ENCODE results near the gene TRABD2B.

Gene TRABD2B

GRCh38 chr1:47935856-47936255, 61.3 kb downstream of the TRABD2B start:
- DNase-seq (ENCODE audit: low read depth in 2 of 2): no peak

- DNase-seq (ENCODE audit: low read depth in 2 of 2): no peak
These were observed 62.0 kb downstream of the TRABD2B start for GRCh38 chr1:47935163-47935562.

- DNase-seq (ENCODE audit: low read depth in 2 of 2): no peak
These were observed 62.9 kb downstream of the TRABD2B start for GRCh38 chr1:47934243-47934805.

- no peak for DNase-seq (ENCODE audit: low read depth in 2 of 2)
These were observed 64.4 kb downstream of the TRABD2B start for GRCh38 chr1:47932743-47933142.

- no peak for DNase-seq (ENCODE audit: low read depth in 2 of 2)
These were observed 65.8 kb downstream of the TRABD2B start for GRCh38 chr1:47931395-47931794.

DNA sequence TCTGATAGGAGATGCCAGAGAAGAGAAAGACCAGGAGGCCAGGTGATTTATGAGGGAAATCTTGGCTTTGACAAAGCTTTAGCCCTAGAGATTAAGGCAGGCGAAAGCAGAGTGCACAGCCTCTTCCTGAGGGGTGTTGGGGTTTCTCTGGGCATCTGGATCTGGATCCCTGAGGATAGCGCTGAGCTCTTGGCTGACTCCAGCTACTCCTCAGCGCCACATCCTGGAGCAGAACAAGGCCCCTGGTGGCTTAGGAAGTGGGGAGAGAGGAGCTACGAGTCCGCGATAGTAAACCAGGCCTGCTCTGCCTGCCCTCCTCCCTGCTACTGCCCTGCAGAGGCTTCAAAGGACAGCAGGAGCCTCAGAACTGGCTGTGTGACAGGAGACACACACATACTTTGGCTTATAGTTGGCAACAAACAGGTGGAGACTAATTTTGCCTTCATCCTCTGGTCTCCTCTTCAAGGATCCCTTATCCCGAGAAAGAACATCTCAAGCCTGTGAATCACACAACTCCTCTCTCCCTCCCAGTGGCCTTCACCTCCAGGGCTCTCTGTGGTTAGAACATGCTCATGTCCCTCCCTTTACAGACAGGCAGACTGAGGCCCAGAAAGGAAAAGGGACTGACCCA, 66.9 kb downstream of the TRABD2B start:
- no peak for DNase-seq (ENCODE audit: low read depth in 2 of 2)

- no peak for DNase-seq (ENCODE audit: low read depth in 2 of 2)
These were observed 70.0 kb downstream of the TRABD2B start for GRCh38 chr1:47927165-47927564.

DNA sequence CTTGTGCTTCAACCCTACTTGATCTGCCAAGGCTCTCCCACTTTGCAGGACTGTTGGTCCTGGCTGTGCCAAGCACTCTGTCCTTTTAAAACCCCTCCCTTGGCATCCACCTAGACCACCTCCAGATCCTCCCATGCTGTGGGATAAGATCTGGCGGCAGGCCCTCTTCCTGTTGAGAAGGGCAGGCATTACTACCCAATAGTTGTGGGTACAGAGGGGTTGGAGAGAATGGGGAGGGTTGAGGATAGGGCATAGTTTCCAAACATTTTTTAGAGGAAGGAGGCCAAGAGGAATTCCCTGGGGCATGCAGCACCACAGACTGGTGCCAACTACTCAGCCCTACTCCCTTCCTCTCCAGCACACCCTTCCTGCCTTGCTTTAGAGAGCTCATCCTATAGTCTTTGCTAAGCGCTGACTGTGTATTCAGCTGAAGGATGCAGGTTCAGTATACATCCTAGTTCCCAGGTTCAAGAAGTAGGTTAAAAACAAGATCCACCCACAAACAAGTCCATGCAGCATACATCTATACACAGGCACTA, 70.7 kb downstream of the TRABD2B start:
- DNase-seq (ENCODE audit: low read depth in 2 of 2): no peak

DNA sequence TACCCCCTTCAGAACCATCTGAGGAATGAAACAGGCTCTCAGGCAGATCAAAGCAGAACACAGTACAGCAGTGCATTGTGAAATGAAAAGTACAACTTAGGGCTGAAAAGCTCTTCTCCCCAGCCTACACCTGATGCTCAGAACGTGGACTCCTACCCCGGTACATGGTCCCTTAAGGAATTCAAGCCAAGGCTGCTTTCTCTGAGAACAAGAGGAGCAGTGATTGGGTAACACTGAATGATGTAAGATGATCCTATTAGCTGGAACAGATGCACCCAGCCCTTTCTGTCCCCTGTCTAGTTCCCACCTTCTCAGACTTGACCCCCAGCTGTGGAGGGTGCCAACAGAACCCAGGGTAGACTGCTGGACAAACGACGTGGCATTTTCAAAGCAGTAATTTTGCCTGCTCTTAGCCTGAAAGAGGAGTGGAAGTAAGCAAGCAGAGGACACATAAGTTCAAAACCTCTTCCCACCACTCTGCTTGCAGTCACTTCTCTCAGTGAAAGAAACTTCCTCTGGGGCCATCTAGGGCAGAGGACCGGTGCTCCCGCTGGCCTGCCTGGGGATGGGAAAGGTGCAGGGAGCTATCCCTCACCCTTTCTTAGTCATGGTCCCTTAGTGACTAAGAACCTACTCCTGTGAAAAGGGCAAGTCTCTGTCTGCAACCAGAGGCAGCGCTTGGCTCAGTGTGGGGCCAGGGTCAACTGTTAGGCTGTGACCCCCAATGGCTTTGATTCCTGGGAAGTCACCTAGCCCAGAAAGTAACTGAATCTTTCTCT, 72.7 kb downstream of the TRABD2B start:
- no peak for DNase-seq (ENCODE audit: low read depth in 2 of 2)

DNA sequence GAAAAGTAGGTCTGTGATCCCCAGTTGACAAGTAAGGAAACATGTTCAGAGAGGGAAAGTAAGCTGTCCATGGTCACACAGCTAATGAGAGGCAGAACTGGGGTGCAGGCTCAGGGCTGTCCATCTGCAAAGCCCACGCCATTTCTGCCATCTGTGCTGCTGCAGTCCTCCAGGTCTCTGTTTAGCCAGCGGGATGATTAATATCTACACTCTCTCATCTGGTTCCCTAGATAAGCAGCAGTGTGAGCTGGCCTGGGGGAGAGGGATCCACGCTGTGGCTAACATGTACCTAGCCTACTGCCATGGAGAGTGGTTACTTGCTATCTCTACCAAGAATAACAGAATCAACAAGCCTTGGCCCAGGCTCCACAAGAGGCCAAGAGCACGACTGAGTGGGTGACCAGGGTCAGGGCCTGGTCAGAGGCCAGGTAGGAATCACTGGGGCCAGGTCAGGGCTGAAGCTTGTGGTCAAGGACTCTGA, 75.2 kb downstream of the TRABD2B start:
- DNase-seq (ENCODE audit: low read depth in 2 of 2): no peak

DNA sequence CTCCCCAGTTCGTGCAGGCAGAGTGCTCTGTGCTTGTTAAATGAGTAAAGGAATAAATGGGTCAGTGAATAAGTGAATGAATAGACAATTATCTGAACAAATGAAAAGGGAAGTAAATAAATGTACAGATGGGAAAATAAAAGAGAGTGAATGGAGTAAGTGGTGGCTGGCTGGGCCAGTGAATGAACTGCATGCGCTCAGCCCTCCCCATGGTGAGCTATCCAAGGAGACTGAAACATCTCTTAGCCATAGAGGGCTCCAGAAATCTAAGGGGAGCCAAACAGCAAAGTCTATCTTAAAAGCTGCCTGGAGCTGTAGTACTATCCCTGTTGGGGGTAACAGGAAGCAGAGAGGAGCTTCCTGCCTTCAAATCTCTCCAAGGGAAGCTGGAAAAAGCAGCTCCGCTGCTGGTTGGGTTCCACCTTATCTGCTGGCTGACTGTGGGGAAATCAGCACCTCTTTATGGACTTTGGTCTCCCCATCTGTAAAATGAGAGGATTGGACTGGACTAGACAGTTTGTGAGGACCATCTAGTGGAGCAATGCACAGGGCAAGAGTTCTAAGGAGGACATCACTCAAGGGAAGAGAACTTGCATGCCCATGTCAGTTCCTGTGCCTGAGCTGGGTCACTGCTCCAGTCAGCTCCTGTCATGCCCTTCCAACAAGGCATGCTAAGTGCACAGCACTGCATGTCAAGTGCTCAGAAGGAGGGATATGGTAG, 77.9 kb downstream of the TRABD2B start:
- no peak for DNase-seq (ENCODE audit: low read depth in 2 of 2)

- no peak for DNase-seq (ENCODE audit: low read depth in 2 of 2)
These were observed 78.8 kb downstream of the TRABD2B start for GRCh38 chr1:47918257-47918867.

DNA sequence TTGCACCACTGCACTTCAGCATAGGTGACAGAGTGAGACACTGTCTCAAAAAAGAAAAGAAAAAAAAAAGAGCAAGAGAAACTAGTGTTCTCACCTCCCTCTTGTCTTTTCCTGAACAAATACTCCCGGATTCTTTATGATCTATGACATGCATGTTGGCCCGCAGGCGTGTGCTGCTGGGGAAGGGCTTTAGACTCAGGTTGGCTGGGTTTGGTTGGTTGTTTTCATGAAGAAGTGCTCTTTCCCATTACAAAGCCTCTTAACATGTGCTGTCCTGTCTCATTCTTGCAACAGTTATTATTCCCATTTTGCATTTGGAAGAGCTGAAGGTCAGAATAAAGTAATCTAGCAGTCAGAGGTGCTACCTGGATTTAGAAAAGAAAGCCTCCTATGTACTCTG, 79.5 kb downstream of the TRABD2B start:
- DNase-seq (ENCODE audit: low read depth in 2 of 2): no peak

DNA sequence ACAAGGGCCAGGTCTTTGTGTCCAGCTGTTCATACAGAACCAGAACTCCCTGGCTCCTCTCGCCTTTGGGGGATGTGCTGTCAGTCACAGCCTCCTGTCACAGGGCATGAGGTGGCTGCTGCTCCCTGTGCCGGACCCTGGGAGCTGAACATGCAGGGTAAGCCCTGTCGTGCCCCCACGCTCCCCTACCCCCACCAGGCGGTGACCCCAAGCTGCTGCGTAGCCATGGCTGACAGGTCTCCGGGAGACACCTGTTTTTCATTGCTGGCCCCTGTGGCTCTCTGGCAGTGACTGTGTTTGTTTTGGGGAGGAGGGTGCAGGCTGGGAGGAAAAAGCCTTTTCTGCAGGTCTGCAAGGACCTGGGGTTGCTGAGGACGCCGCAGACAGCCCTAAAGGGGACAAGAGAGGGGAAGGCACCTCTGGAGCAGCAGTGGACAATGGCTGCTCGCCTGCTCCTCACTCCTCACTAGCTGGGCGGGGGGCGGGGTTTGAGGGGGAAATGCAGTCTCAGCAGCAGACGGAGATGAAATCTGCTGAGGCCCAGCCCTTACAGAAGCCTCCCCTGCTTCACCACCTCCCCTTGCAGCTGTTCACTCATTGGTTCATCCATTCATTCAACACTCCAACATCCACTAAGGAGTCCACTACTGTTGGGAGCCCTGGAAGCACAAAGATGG, 81.4 kb downstream of the TRABD2B start:
- DNase-seq (ENCODE audit: low read depth in 2 of 2): no peak

- DNase-seq (ENCODE audit: low read depth in 2 of 2): no peak
These were observed 82.1 kb downstream of the TRABD2B start for GRCh38 chr1:47914952-47915676.

- no peak for DNase-seq (ENCODE audit: low read depth in 2 of 2)
These were observed 82.8 kb downstream of the TRABD2B start for GRCh38 chr1:47914218-47914938.

- DNase-seq (ENCODE audit: low read depth in 2 of 2): no peak
These were observed 83.9 kb downstream of the TRABD2B start for GRCh38 chr1:47913225-47913823.

DNA sequence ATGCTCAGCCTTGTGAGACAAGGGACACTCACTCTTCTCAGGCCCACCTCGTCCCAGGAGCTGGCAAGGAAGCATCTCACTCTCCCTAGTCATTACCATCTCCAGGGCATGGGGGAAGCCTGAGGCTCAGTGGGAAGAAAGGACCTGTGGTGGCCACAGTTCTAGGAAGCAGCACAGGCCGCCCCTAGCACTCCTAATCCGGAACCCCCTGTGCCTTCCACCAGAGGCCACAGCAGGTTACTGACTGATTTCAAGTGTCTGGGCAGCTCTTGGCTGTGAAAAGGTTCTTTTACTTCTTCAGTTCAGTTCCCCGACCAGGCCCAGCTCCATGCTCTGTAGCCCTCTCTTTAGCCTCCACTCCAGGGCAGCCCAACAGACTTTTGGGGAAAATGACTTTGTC, 84.4 kb downstream of the TRABD2B start:
- DNase-seq (ENCODE audit: low read depth in 2 of 2): no peak

- no peak for DNase-seq (ENCODE audit: low read depth in 2 of 2)
These were observed 85.3 kb downstream of the TRABD2B start for GRCh38 chr1:47911892-47912291.

Data from activated CD8-positive, alpha-beta memory T cell treated with anti-CD3 and anti-CD28 coated beads for 4 hours (primary cell).